Suprapubic skin (tissue), 4 donors: ENCODE data around the gene PFAS. TPM values are rescaled to one million over a fixed set of nuclear protein-coding genes. Genes with fewer than 3 reads are reported as not detected.

Experiments used
- DNase-seq, 2 donors: peaks; one replicate each; pipeline ENCODE4 v3.0.0-alpha.2; 2019; ENCODE audit warnings: low spot score in 2 of 2
- H3K27ac ChIP-seq: fragments of 200-600 bp; sonication (generic); one replicate; pipeline ENCODE4 v1.5.1; 2019
- H3K27me3 ChIP-seq: fragments of 200-600 bp; sonication (generic); one replicate; pipeline ENCODE4 v1.5.1; 2019
- H3K36me3 ChIP-seq: fragments of 200-600 bp; sonication (generic); one replicate; pipeline ENCODE4 v1.5.1; 2019
- H3K4me1 ChIP-seq: fragments of 200-600 bp; sonication (generic); one replicate; pipeline ENCODE4 v1.5.1; 2019
- H3K4me3 ChIP-seq: fragments of 200-600 bp; sonication (generic); one replicate; pipeline ENCODE4 v1.5.1; 2019; ENCODE audit warnings: mild to moderate bottlenecking
- H3K9me3 ChIP-seq: fragments of 200-600 bp; sonication (generic); one replicate; pipeline ENCODE4 v1.5.1; 2019
- CTCF ChIP-seq, 2 donors: fragments of 200-600 bp in 1 of 2; fragments of 450-650 bp in 1 of 2; sonication (generic) in 1 of 2; IDR thresholded peaks; one replicate each; pipeline ENCODE4 v1.5.1; 2016 to 2019; ENCODE audit warnings: antibody characterized with exemption in 2 of 2, mild to moderate bottlenecking in 1 of 2, moderate library complexity in 1 of 2
- EP300 ChIP-seq: sonication (generic); formaldehyde crosslinking; IDR thresholded peaks from one replicate; pipeline ENCODE4 v1.6.1; 2017; ENCODE audit warnings: antibody characterized with exemption
- POLR2A ChIP-seq, 2 donors: fragments of 450-650 bp; IDR thresholded peaks; one replicate each; pipeline ENCODE4 v1.6.1; 2017; ENCODE audit warnings: antibody characterized with exemption in 2 of 2, mild to moderate bottlenecking in 2 of 2, moderate library complexity in 2 of 2
- POLR2AphosphoS5 ChIP-seq, 3 donors: sonication (generic); formaldehyde crosslinking; IDR thresholded peaks; one replicate each; pipeline ENCODE4 v1.6.1; 2017; ENCODE audit warnings: antibody characterized with exemption in 3 of 3
- WGBS: methylation state at CpG from one replicate; pipeline ENCODE4 v1.1.5; 2018; 5-methylcytosine and 5-hydroxymethylcytosine counted together
- total RNA-seq, 4 donors: library from RNA; depleted of rRNA; stranded (reverse); fragments of >200 nt; gene quantifications; one replicate each; pipeline ENCODE4 v1.1.0, GENCODE V29; 2016

PFAS gene
- total RNA-seq, 4 donors from 2014 or later = 13.0 to 35.1 (median 16.7) TPM

GRCh38 chr17:8225813-8226535 is 23.1 kb upstream of the PFAS start:
- peaks cover 24% of the 10 kb centered on the region for H3K4me1 ChIP-seq
- DNase-seq = no peak
- H3K36me3 ChIP-seq = peaks cover 37% of the 10 kb centered on the region
- 50% methylated on average over 20 of the region's 20 CpGs for WGBS
- TF ChIP-seq POLR2A (IDR thresholded peaks at IDR 0.05) = no peak
- no peak for TF ChIP-seq EP300
- no peak for TF ChIP-seq CTCF (IDR thresholded peaks at IDR 0.05)
- TF ChIP-seq POLR2AphosphoS5 (IDR thresholded peaks at IDR 0.05) = no peak
- no peaks in the 10 kb centered on the region for H3K9me3 ChIP-seq
- no peaks in the 10 kb centered on the region for H3K27me3 ChIP-seq
- H3K4me3 ChIP-seq = no peak overlapping the region
- H3K27ac ChIP-seq = peak overlapping the region; percentile 10

- TF ChIP-seq POLR2AphosphoS5 (IDR thresholded peaks at IDR 0.05) = peak in 2 of 3 donors; percentile 18 to 39
- no peak for TF ChIP-seq CTCF (IDR thresholded peaks at IDR 0.05)
- H3K36me3 ChIP-seq = peaks cover 44% of the 10 kb centered on the region
- 18% methylated on average over 32 of the region's 32 CpGs for WGBS
- peak; percentile 81 to 89 for DNase-seq
- H3K4me3 ChIP-seq = peak overlapping the region; percentile 12
- H3K9me3 ChIP-seq = no peaks in the 10 kb centered on the region
- peak overlapping the region; percentile 10 for H3K27ac ChIP-seq
- H3K27me3 ChIP-seq = no peaks in the 10 kb centered on the region
- peaks cover 24% of the 10 kb centered on the region for H3K4me1 ChIP-seq
These were observed 22.4 kb upstream of the PFAS start for GRCh38 chr17:8226536-8227237.

- H3K9me3 ChIP-seq = no peaks in the 10 kb centered on the region
- DNase-seq = no peak
- peak overlapping the region; percentile 12 for H3K4me3 ChIP-seq
- 75% methylated on average over 4 of the region's 4 CpGs for WGBS
- H3K36me3 ChIP-seq = peaks cover 49% of the 10 kb centered on the region
- peaks cover 24% of the 10 kb centered on the region for H3K4me1 ChIP-seq
- no peaks in the 10 kb centered on the region for H3K27me3 ChIP-seq
- no peak for TF ChIP-seq EP300
- TF ChIP-seq POLR2A (IDR thresholded peaks at IDR 0.05) = no peak
- TF ChIP-seq CTCF (IDR thresholded peaks at IDR 0.05) = no peak
- TF ChIP-seq POLR2AphosphoS5 (IDR thresholded peaks at IDR 0.05) = no peak
- no peak overlapping the region for H3K27ac ChIP-seq
These were observed 21.9 kb upstream of the PFAS start for GRCh38 chr17:8227238-8227581.

- 98% methylated on average over 9 of the region's 10 CpGs for WGBS
- H3K36me3 ChIP-seq = peaks cover 94% of the 10 kb centered on the region
- no peaks in the 10 kb centered on the region for H3K9me3 ChIP-seq
- DNase-seq = no peak
- no peak overlapping the region for H3K27ac ChIP-seq
- TF ChIP-seq POLR2AphosphoS5 (IDR thresholded peaks at IDR 0.05) (no peak), EP300 (no peak), POLR2A (IDR thresholded peaks at IDR 0.05) (no peak), CTCF (IDR thresholded peaks at IDR 0.05) (no peak)
- no peaks in the 10 kb centered on the region for H3K27me3 ChIP-seq
- H3K4me3 ChIP-seq = no peak overlapping the region
- peaks cover 6% of the 10 kb centered on the region for H3K4me1 ChIP-seq
These were observed 17.4 kb upstream of the PFAS start for GRCh38 chr17:8231701-8232100.
